ENCODE measurements around the gene FMOD. TPM values are rescaled to one million over a fixed set of nuclear protein-coding genes. Genes with fewer than 3 reads are reported as not detected.

Gene FMOD
- total RNA-seq, 6 experiments from 2014 or later, result 2.7 to 9.0 (median 3.8) TPM

DNA sequence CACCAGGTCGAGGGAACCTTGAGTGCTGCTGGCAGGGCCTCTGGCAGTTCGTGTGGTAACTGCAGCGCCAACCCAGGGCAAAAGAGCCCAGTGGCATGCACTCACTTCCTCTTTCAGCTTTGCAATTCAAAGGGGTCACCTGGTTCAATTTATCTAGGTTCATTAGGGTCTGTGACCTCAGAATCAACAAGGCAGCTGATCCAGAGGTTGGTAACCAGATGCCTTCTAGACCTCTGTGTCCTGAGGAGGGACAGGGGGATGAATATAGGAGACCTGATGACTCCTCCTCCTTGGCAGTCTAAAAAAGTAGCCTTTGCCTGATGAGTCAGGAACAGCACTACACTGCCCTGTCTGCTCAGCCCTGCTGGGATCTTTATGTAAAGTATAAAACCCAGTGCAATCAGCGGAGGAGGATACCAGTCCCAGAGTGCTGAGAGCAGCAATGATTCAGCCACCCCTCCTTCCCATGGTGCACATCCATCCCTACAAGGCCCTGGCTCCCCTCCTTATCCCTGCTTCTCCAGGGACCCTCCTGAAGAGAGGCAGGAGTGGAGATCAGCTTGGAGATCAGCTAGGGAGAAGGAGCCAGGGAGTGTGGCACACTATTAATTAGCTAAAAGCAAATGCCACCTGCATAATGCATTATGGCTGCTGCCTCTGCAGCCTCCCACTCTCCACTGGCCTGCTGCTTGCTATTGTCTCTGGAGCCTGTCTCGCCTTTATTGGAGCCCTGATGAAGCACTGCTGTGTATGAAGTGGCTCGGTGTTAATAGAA is 11.2 kb upstream of the FMOD start:
- intact Hi-C loops (cut with DNase I), result no loop called here
- H3K4me3 ChIP-seq, result no peak overlapping the region
- DNase-seq, result no peak
- ATAC-seq, result no peak
- no peaks in the 10 kb centered on the region for H3K36me3 ChIP-seq
- H3K27ac ChIP-seq, result no peak overlapping the region
- no peak for TF ChIP-seq POLR2A (IDR thresholded peaks at IDR 0.05)
- TF ChIP-seq, protein P1, sequence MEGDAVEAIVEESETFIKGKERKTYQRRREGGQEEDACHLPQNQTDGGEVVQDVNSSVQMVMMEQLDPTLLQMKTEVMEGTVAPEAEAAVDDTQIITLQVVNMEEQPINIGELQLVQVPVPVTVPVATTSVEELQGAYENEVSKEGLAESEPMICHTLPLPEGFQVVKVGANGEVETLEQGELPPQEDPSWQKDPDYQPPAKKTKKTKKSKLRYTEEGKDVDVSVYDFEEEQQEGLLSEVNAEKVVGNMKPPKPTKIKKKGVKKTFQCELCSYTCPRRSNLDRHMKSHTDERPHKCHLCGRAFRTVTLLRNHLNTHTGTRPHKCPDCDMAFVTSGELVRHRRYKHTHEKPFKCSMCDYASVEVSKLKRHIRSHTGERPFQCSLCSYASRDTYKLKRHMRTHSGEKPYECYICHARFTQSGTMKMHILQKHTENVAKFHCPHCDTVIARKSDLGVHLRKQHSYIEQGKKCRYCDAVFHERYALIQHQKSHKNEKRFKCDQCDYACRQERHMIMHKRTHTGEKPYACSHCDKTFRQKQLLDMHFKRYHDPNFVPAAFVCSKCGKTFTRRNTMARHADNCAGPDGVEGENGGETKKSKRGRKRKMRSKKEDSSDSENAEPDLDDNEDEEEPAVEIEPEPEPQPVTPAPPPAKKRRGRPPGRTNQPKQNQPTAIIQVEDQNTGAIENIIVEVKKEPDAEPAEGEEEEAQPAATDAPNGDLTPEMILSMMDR (IDR thresholded peaks at IDR 0.05), result no peak
- no peaks in the 10 kb centered on the region for H3K9me3 ChIP-seq
- WGBS (ENCODE audit: insufficient coverage, low coverage, low lambda C conversion rate, missing lambda C conversion rate), result 59% methylated on average over 4 of the region's 6 CpGs
- H3K27me3 ChIP-seq, result no peaks in the 10 kb centered on the region
- H3K4me1 ChIP-seq, result no peaks in the 10 kb centered on the region

- no peaks in the 10 kb centered on the region for H3K36me3 ChIP-seq
- no peaks in the 10 kb centered on the region for H3K27me3 ChIP-seq
- H3K4me3 ChIP-seq, result no peak overlapping the region
- H3K9me3 ChIP-seq, result no peaks in the 10 kb centered on the region
- no peak overlapping the region for H3K27ac ChIP-seq
- H3K4me1 ChIP-seq, result no peaks in the 10 kb centered on the region
- ATAC-seq, result no peak
- TF ChIP-seq, protein P1 (IDR thresholded peaks at IDR 0.05), result no peak
- no peak for TF ChIP-seq POLR2A (IDR thresholded peaks at IDR 0.05)
- 78% methylated on average over 7 of the region's 10 CpGs for WGBS (ENCODE audit: insufficient coverage, low coverage, low lambda C conversion rate, missing lambda C conversion rate)
- no peak for DNase-seq
- intact Hi-C loops (cut with DNase I), result no loop called here
Observed at GRCh38 chr1:203360547-203361185, 9.7 kb upstream of the FMOD start.

GRCh38 chr1:203359010-203359571 is 8.2 kb upstream of the FMOD start:
- Histone ChIP-seq H3K36me3 (no peaks in the 10 kb centered on the region), H3K4me1 (no peaks in the 10 kb centered on the region), H3K27ac (no peak overlapping the region), H3K9me3 (no peaks in the 10 kb centered on the region), H3K27me3 (no peaks in the 10 kb centered on the region), H3K4me3 (no peak overlapping the region)
- ATAC-seq, result no peak
- TF ChIP-seq, protein P1 (IDR thresholded peaks at IDR 0.05), result no peak
- no peak for TF ChIP-seq POLR2A (IDR thresholded peaks at IDR 0.05)
- intact Hi-C loops (cut with DNase I), result no loop called here
- no peak for DNase-seq

DNA sequence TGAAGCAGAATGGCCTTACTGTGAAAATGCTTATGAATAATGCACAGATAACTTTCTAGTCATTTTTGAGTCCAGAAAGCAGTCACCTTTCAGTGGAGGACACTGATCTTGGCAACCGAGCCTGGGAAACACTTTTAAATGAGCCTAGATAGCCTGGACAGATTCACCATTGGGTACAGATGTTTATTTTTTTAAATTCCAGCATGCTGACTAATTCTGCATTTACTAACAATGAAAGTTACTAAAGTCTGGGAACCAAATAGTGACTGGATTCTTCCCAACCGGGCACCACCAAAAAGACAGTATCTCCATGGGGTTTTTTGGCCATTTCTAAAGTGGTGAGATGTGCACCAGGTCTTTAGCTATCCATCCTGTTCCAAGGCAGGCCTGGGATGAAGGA is 3.3 kb upstream of the FMOD start:
- Histone ChIP-seq H3K4me3 (no peak overlapping the region), H3K9me3 (no peaks in the 10 kb centered on the region), H3K27me3 (no peaks in the 10 kb centered on the region), H3K36me3 (no peaks in the 10 kb centered on the region), H3K27ac (no peak overlapping the region), H3K4me1 (no peaks in the 10 kb centered on the region)
- TF ChIP-seq POLR2A (IDR thresholded peaks at IDR 0.05), result no peak
- TF ChIP-seq, protein P1 (IDR thresholded peaks at IDR 0.05), result no peak
- ATAC-seq, result peak in 1 of 4 donors; percentile 25
- 45% methylated on average over 2 of the region's 2 CpGs for WGBS (ENCODE audit: insufficient coverage, low coverage, low lambda C conversion rate, missing lambda C conversion rate)
- intact Hi-C loops (cut with DNase I), result no loop called here
- DNase-seq, result no peak

All from right lobe of liver (tissue), 6 donors.